KOPT-K1 (cell line): ENCODE measurements around the gene CDK11B.
A peak's percentile ranks its signal among the peaks of the same experiment; 100 is the strongest.

Experiments used
- H3K27ac ChIP-seq: fragments of 200-600 bp; sonication (generic); 2 replicates; pipeline ENCODE4 v1.5.1; 2016; ENCODE audit warnings: antibody characterized with exemption, mild to moderate bottlenecking, low read depth, low read length; ENCODE audit not compliant: poor library complexity, severe bottlenecking
- H3K36me3 ChIP-seq: fragments of 200-600 bp; sonication (generic); 2 replicates; pipeline ENCODE4 v1.5.1; 2017; ENCODE audit warnings: antibody characterized with exemption, mild to moderate bottlenecking, low read length, moderate library complexity; ENCODE audit not compliant: insufficient read depth
- H3K9me3 ChIP-seq: fragments of 200-600 bp; sonication (generic); 2 replicates; pipeline ENCODE4 v1.5.1; 2017; ENCODE audit warnings: antibody characterized with exemption, low read length, mild to moderate bottlenecking; ENCODE audit not compliant: insufficient read depth, poor library complexity, severe bottlenecking

CDK11B gene

GRCh38 chr1:1619917-1620361 is 38.9 kb downstream of the CDK11B start:
- H3K9me3 ChIP-seq: no peaks in the 10 kb centered on the region
- H3K36me3 ChIP-seq: peaks cover 11% of the 10 kb centered on the region; the same call in 1 of the 2 replicates
- H3K27ac ChIP-seq: no peak overlapping the region

- H3K27ac ChIP-seq: no peak overlapping the region
- H3K9me3 ChIP-seq: no peaks in the 10 kb centered on the region
- peaks cover 11% of the 10 kb centered on the region; the same call in 1 of the 2 replicates for H3K36me3 ChIP-seq
Measured at GRCh38 chr1:1618396-1619068, 40.3 kb downstream of the CDK11B start.

- H3K9me3 ChIP-seq: no peaks in the 10 kb centered on the region
- H3K27ac ChIP-seq: no peak overlapping the region
- H3K36me3 ChIP-seq: peaks cover 11% of the 10 kb centered on the region; the same call in 1 of the 2 replicates
Measured at GRCh38 chr1:1617925-1618324, 40.9 kb downstream of the CDK11B start.

GRCh38 chr1:1617516-1617915 is 41.3 kb downstream of the CDK11B start:
- Histone ChIP-seq H3K36me3 (peaks cover 11% of the 10 kb centered on the region; the same call in 1 of the 2 replicates), H3K27ac (no peak overlapping the region), H3K9me3 (no peaks in the 10 kb centered on the region)

- Histone ChIP-seq H3K27ac (no peak overlapping the region), H3K9me3 (no peaks in the 10 kb centered on the region), H3K36me3 (peaks cover 11% of the 10 kb centered on the region; the same call in 1 of the 2 replicates)
Measured at GRCh38 chr1:1616838-1617237, 42.0 kb downstream of the CDK11B start.

GRCh38 chr1:1616045-1616790 is 42.6 kb downstream of the CDK11B start:
- Histone ChIP-seq H3K9me3 (no peaks in the 10 kb centered on the region), H3K27ac (peak overlapping the region; percentile 98), H3K36me3 (peaks cover 11% of the 10 kb centered on the region; the same call in 1 of the 2 replicates)

- H3K27ac ChIP-seq: peak within 1 kb of the TSS; percentile 98
- H3K36me3 ChIP-seq: peaks cover 11% of the 10 kb centered on the region; the same call in 1 of the 2 replicates
- H3K9me3 ChIP-seq: no peaks in the 10 kb centered on the region
Measured at GRCh38 chr1:1615256-1616044, 43.4 kb downstream of the CDK11B start, which contains the start of gene MIB2. MIB2 (plus strand) TSS chr1:1615500; CDS start chr1:1623453, 7,953 bp downstream.

GRCh38 chr1:1614954-1615255 is 43.9 kb downstream of the CDK11B start:
- Histone ChIP-seq H3K36me3 (peaks cover 11% of the 10 kb centered on the region; the same call in 1 of the 2 replicates), H3K9me3 (no peaks in the 10 kb centered on the region), H3K27ac (peak overlapping the region; percentile 98)

- Histone ChIP-seq H3K36me3 (peaks cover 11% of the 10 kb centered on the region; the same call in 1 of the 2 replicates), H3K27ac (peak overlapping the region; percentile 98), H3K9me3 (no peaks in the 10 kb centered on the region)
Measured at GRCh38 chr1:1614204-1614953, 44.4 kb downstream of the CDK11B start.

- Histone ChIP-seq H3K36me3 (peaks cover 11% of the 10 kb centered on the region; the same call in 1 of the 2 replicates), H3K9me3 (no peaks in the 10 kb centered on the region), H3K27ac (no peak overlapping the region)
Measured at GRCh38 chr1:1613509-1614082, 45.2 kb downstream of the CDK11B start.

- H3K27ac ChIP-seq: no peak overlapping the region
- H3K36me3 ChIP-seq: no peaks in the 10 kb centered on the region
- no peaks in the 10 kb centered on the region for H3K9me3 ChIP-seq
Measured at GRCh38 chr1:1612104-1612400, 46.8 kb downstream of the CDK11B start.

GRCh38 chr1:1610796-1611195 is 48.0 kb downstream of the CDK11B start:
- Histone ChIP-seq H3K9me3 (no peaks in the 10 kb centered on the region), H3K27ac (no peak overlapping the region), H3K36me3 (no peaks in the 10 kb centered on the region)

GRCh38 chr1:1609822-1610485 is 48.9 kb downstream of the CDK11B start:
- H3K9me3 ChIP-seq: no peaks in the 10 kb centered on the region
- no peak overlapping the region for H3K27ac ChIP-seq
- H3K36me3 ChIP-seq: no peaks in the 10 kb centered on the region

GRCh38 chr1:1606232-1606631 is 52.6 kb downstream of the CDK11B start:
- Histone ChIP-seq H3K36me3 (no peaks in the 10 kb centered on the region), H3K27ac (no peak overlapping the region), H3K9me3 (no peaks in the 10 kb centered on the region)
